SK-N-SH (cell line): ENCODE data around the gene VENTX. TPM values are rescaled to one million over a fixed set of nuclear protein-coding genes. Genes with fewer than 3 reads are reported as not detected.

ENCODE experiments used
- CTCF ChIA-PET: fragments of 300-600, 350-600 bp; formaldehyde crosslinking; extraction: SDS; loops from one replicate; lab custom pipeline; 2021; lab: Yijun Ruan, JAX
- POLR2A ChIA-PET: fragments of 350-600 bp; sonication (Branson Sonifier 250); formaldehyde crosslinking; extraction: SDS; loops from one replicate; lab custom pipeline; 2020; ENCODE audit warnings: antibody characterized with exemption, inconsistent platforms; lab: Yijun Ruan, JAX
- DNase-seq: peaks from one replicate; pipeline ENCODE4 v3.0.0; 2012
- H2AFZ ChIP-seq: fragments of 200-600 bp; sonication (generic); 2 replicates; pipeline ENCODE4 v1.8.1; 2016; ENCODE audit warnings: antibody characterized with exemption, mild to moderate bottlenecking, low read depth
- H3F3A ChIP-seq: fragments of 200-600 bp; sonication (generic); replicated peaks from 2 replicates; pipeline ENCODE3; 2016; ENCODE audit warnings: antibody characterized with exemption, mild to moderate bottlenecking; ENCODE audit not compliant: insufficient read depth
- H3K27ac ChIP-seq, 2 experiments: fragments of 200-500 bp in 1 of 2; fragments of 200-600 bp in 1 of 2; sonication (Bioruptor generic) in 1 of 2; sonication (generic), shearing (Covaris generic) in 1 of 2; 2 replicates each; pipeline versions ENCODE4 v1.5.1 to v1.6.1; 2014 to 2016; ENCODE audit warnings: low read depth in 2 of 2, inconsistent platforms in 1 of 2, low read length in 1 of 2, mild to moderate bottlenecking in 1 of 2, mixed read lengths in 1 of 2
- H3K27me3 ChIP-seq: fragments of 200-600 bp; sonication (generic), shearing (Covaris generic); 2 replicates; pipeline ENCODE4 v1.6.1; 2016; ENCODE audit warnings: mixed run types; ENCODE audit not compliant: insufficient read depth
- H3K36me3 ChIP-seq, 2 experiments: fragments of 200-500 bp in 1 of 2; fragments of 200-600 bp in 1 of 2; sonication (Bioruptor generic) in 1 of 2; sonication (generic) in 1 of 2; replicated peaks in 1 of 2; 2 replicates each; pipeline versions ENCODE3 to v1.5.1; 2014 to 2016; ENCODE audit warnings: low read length in 1 of 2, mild to moderate bottlenecking in 1 of 2; ENCODE audit not compliant: insufficient read depth in 2 of 2, control insufficient read depth in 1 of 2
- H3K4me1 ChIP-seq, 2 experiments: fragments of 200-500 bp in 1 of 2; fragments of 200-600 bp in 1 of 2; sonication (Bioruptor generic) in 1 of 2; sonication (generic), shearing (Covaris generic) in 1 of 2; 2 replicates each; pipeline versions ENCODE4 v1.5.1 to v1.6.1; 2014 to 2016; ENCODE audit warnings: low read depth in 1 of 2, low read length in 1 of 2, mixed run types in 1 of 2; ENCODE audit not compliant: insufficient read depth in 2 of 2, control insufficient read depth in 1 of 2
- H3K4me2 ChIP-seq: fragments of 200-600 bp; sonication (generic), shearing (Covaris generic); 2 replicates; pipeline ENCODE4 v1.6.1; 2017; ENCODE audit warnings: mixed run types
- H3K4me3 ChIP-seq, 2 experiments: fragments of 200-500 bp in 1 of 2; fragments of 200-600 bp in 1 of 2; sonication (Bioruptor generic) in 1 of 2; sonication (generic), shearing (Covaris generic) in 1 of 2; 2 replicates each; pipeline versions ENCODE4 v1.5.1 to v1.8.1; 2014 to 2016; ENCODE audit warnings: low read depth in 2 of 2, inconsistent platforms in 1 of 2, low read length in 1 of 2, mild to moderate bottlenecking in 1 of 2, mixed read lengths in 1 of 2, moderate library complexity in 1 of 2
- H3K79me2 ChIP-seq: fragments of 200-600 bp; sonication (generic); 2 replicates; pipeline ENCODE4 v1.8.1; 2017; ENCODE audit warnings: mild to moderate bottlenecking; ENCODE audit not compliant: insufficient read depth
- H3K9ac ChIP-seq: fragments of 200-600 bp; sonication (generic); 2 replicates; pipeline ENCODE4 v1.6.1; 2017; ENCODE audit warnings: mixed run types
- H3K9me2 ChIP-seq: fragments of 200-600 bp; sonication (generic); 2 replicates; pipeline ENCODE4 v1.6.1; 2017; ENCODE audit warnings: mixed run types
- H3K9me3 ChIP-seq: fragments of 200-600 bp; sonication (generic); 2 replicates; pipeline ENCODE4 v1.6.1; 2017; ENCODE audit warnings: mixed run types, mild to moderate bottlenecking, moderate library complexity
- H4K20me1 ChIP-seq: fragments of 200-600 bp; sonication (generic); 2 replicates; pipeline ENCODE4 v1.6.1; 2017; ENCODE audit warnings: mild to moderate bottlenecking, mixed run types; ENCODE audit not compliant: insufficient read depth
- CTCF ChIP-seq: fragments of 200-600 bp; sonication (generic); IDR thresholded peaks from 2 replicates; pipeline ENCODE4 v1.6.1; 2017; ENCODE audit warnings: antibody characterized with exemption, mild to moderate bottlenecking, moderate library complexity
- ELF1 ChIP-seq: IDR thresholded peaks from 2 replicates; pipeline ENCODE4 v1.4.0; 2012
- EZH2phosphoT487 ChIP-seq: fragments of 200-600 bp; sonication (generic); IDR thresholded peaks from 2 replicates; pipeline ENCODE4 v1.6.1; 2017; ENCODE audit warnings: low read depth, mixed run types, mild to moderate bottlenecking, antibody characterized with exemption, moderate library complexity, borderline replicate concordance
- FOSL2 ChIP-seq: IDR thresholded peaks from 2 replicates; pipeline ENCODE4 v1.4.0; 2012; ENCODE audit warnings: low read depth, mild to moderate bottlenecking, moderate library complexity, borderline replicate concordance
- GABPA ChIP-seq: IDR thresholded peaks from 2 replicates; pipeline ENCODE4 v1.4.0; 2012; ENCODE audit warnings: low read depth, mild to moderate bottlenecking
- GATA2 ChIP-seq: sonication (generic); formaldehyde crosslinking; IDR thresholded peaks from 2 replicates; pipeline ENCODE4 v1.5.0; 2020; ENCODE audit warnings: mild to moderate bottlenecking, missing genetic modification reagents
- JUND ChIP-seq: IDR thresholded peaks from 2 replicates; pipeline ENCODE4 v1.4.0; 2012
- MEF2A ChIP-seq: IDR thresholded peaks from 2 replicates; pipeline ENCODE4 v1.4.0; 2012; ENCODE audit warnings: low read depth, borderline replicate concordance
- MXI1 ChIP-seq: IDR thresholded peaks from 2 replicates; pipeline ENCODE4 v1.6.1; 2012; ENCODE audit warnings: mild to moderate bottlenecking, low read depth, low read length, improper control_type of control experiment
- NFIC ChIP-seq: IDR thresholded peaks from 2 replicates; pipeline ENCODE4 v1.4.0; 2012; ENCODE audit warnings: borderline replicate concordance
- RFX5 ChIP-seq: IDR thresholded peaks from 2 replicates; pipeline ENCODE4 v1.6.1; 2012; ENCODE audit warnings: mild to moderate bottlenecking, improper control_type of control experiment, low read length
- RXRA ChIP-seq: IDR thresholded peaks from 2 replicates; pipeline ENCODE4 v1.4.0; 2012; ENCODE audit warnings: low read depth, mild to moderate bottlenecking, borderline replicate concordance
- SIN3A ChIP-seq: IDR thresholded peaks from 2 replicates; pipeline ENCODE4 v1.6.1; 2012; ENCODE audit warnings: low read depth, mild to moderate bottlenecking, low read length, moderate library complexity, borderline replicate concordance
- SMC3 ChIP-seq: IDR thresholded peaks from 2 replicates; pipeline ENCODE4 v1.6.1; 2012; ENCODE audit warnings: low read depth, low read length, improper control_type of control experiment
- TAF1 ChIP-seq: IDR thresholded peaks from 2 replicates; pipeline ENCODE4 v1.6.1; 2012; ENCODE audit warnings: low read depth, mild to moderate bottlenecking, low read length, moderate library complexity, borderline replicate concordance
- TEAD4 ChIP-seq: IDR thresholded peaks from 2 replicates; pipeline ENCODE4 v1.4.0; 2012; ENCODE audit warnings: mild to moderate bottlenecking, borderline replicate concordance; ENCODE audit not compliant: insufficient read depth
- USF1 ChIP-seq: IDR thresholded peaks from 2 replicates; pipeline ENCODE4 v1.4.0; 2012; ENCODE audit warnings: low read depth, borderline replicate concordance
- USF2 ChIP-seq: fragments of 150-350 bp; IDR thresholded peaks from 2 replicates; pipeline ENCODE4 v1.6.1; 2017; ENCODE audit warnings: antibody characterized with exemption, low read length, low read depth, borderline replicate concordance
- YY1 ChIP-seq: IDR thresholded peaks from 2 replicates; pipeline ENCODE4 v1.4.0; 2012; ENCODE audit warnings: low read depth, mild to moderate bottlenecking
- WGBS: methylation state at CpG from one replicate; pipeline ENCODE4 v1.1.6; 2017; ENCODE audit warnings: low lambda C conversion rate; 5-methylcytosine and 5-hydroxymethylcytosine counted together
- polyA plus RNA-seq, 3 experiments: library from polyadenylated mRNA; depleted of rRNA; stranded (reverse); fragments of >200 nt; gene quantifications; 2 replicates each; pipeline ENCODE4 v1.2.3, GENCODE V29; 2012

VENTX gene
- polyA plus RNA-seq, 1 of the 3 experiments (the other 2 are of a cell fraction), result not detected

GRCh38 chr10:133196936-133197758 lies 40.5 kb upstream of the VENTX start:
- Histone ChIP-seq H3K9ac (no peak overlapping the region), H2AFZ (no peak overlapping the region), H3K4me3 (no peak overlapping the region), H4K20me1 (no peaks in the 10 kb centered on the region), H3K9me3 (no peaks in the 10 kb centered on the region), H3K36me3 (no peaks in the 10 kb centered on the region), H3K4me2 (no peak overlapping the region), H3K27ac (no peak overlapping the region), H3K79me2 (no peaks in the 10 kb centered on the region), H3F3A (no peaks in the 10 kb centered on the region)
- CTCF ChIA-PET, result interaction anchor here (0.7 to 1.8 kb wide), 2 partner anchors 13 to 54 kb away, joined by 3 to 5 read pairs; no protein-coding TSS in a partner anchor
- POLR2A ChIA-PET, result interaction anchor here (0.5 kb wide), 1 partner anchor 14 kb away, joined by 3 read pairs; no protein-coding TSS in a partner anchor
- 72% methylated on average over 21 of the region's 40 CpGs for WGBS
- DNase-seq, result no peak
- no peak for TF ChIP-seq SIN3A
- TF ChIP-seq TEAD4, result no peak
- TF ChIP-seq RXRA, result no peak
- TF ChIP-seq MEF2A, result no peak
- TF ChIP-seq ELF1, result no peak
- TF ChIP-seq YY1, result no peak
- TF ChIP-seq JUND, result no peak
- no peak for TF ChIP-seq GABPA
- no peak for TF ChIP-seq USF2
- TF ChIP-seq NFIC, result no peak
- TF ChIP-seq USF1, result no peak
- no peak for TF ChIP-seq EZH2phosphoT487
- no peak for TF ChIP-seq SMC3
- no peak for TF ChIP-seq RFX5
- TF ChIP-seq CTCF, result no peak
- TF ChIP-seq TAF1, result no peak
- TF ChIP-seq GATA2 (CRISPR knock-in tag), result no peak
- no peak for TF ChIP-seq FOSL2
- TF ChIP-seq MXI1, result no peak
- TF ChIP-seq, all 33 proteins: peak for 0
- Histone ChIP-seq H3K27me3 (no peaks in the 10 kb centered on the region), H3K9me2 (no peaks in the 10 kb centered on the region), H3K4me1 (no peaks in the 10 kb centered on the region)
